Renal cortical epithelial cell (primary cell): ENCODE results near the gene LRRD1. TPM values are rescaled to one million over a fixed set of nuclear protein-coding genes. Genes with fewer than 3 reads are reported as not detected.

Experiments
- total RNA-seq: library from RNA; depleted of rRNA; stranded (reverse); fragments of >200 nt; gene quantifications from 2 replicates; pipeline ENCODE4 v1.2.3, GENCODE V29; 2014

LRRD1 gene
- total RNA-seq, 1 donor from 2014 or later, result 0.05 TPM

Other genes with a start within 250 kb of the LRRD1 start
- gene AKAP9, start 238.3 kb downstream of the LRRD1 start, total RNA-seq, result 30.9 and 83.9 TPM in 2 replicates
- gene CYP51A1, start 44.7 kb downstream of the LRRD1 start, total RNA-seq, result 123 and 425 TPM in 2 replicates
- 28.3 and 58.1 TPM in 2 replicates for gene KRIT1, start 66.8 kb upstream of the LRRD1 start, total RNA-seq
- gene ANKIB1, start 66.8 kb upstream of the LRRD1 start, total RNA-seq, result 56.4 and 80.2 TPM in 2 replicates